ENCODE data around the gene PDP2. TPM values are rescaled to one million over a fixed set of nuclear protein-coding genes. Genes with fewer than 3 reads are reported as not detected.

Gene PDP2, protein sequence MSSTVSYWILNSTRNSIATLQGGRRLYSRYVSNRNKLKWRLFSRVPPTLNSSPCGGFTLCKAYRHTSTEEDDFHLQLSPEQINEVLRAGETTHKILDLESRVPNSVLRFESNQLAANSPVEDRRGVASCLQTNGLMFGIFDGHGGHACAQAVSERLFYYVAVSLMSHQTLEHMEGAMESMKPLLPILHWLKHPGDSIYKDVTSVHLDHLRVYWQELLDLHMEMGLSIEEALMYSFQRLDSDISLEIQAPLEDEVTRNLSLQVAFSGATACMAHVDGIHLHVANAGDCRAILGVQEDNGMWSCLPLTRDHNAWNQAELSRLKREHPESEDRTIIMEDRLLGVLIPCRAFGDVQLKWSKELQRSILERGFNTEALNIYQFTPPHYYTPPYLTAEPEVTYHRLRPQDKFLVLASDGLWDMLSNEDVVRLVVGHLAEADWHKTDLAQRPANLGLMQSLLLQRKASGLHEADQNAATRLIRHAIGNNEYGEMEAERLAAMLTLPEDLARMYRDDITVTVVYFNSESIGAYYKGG
- 12.4 and 15.5 TPM in 2 replicates for total RNA-seq

DNA sequence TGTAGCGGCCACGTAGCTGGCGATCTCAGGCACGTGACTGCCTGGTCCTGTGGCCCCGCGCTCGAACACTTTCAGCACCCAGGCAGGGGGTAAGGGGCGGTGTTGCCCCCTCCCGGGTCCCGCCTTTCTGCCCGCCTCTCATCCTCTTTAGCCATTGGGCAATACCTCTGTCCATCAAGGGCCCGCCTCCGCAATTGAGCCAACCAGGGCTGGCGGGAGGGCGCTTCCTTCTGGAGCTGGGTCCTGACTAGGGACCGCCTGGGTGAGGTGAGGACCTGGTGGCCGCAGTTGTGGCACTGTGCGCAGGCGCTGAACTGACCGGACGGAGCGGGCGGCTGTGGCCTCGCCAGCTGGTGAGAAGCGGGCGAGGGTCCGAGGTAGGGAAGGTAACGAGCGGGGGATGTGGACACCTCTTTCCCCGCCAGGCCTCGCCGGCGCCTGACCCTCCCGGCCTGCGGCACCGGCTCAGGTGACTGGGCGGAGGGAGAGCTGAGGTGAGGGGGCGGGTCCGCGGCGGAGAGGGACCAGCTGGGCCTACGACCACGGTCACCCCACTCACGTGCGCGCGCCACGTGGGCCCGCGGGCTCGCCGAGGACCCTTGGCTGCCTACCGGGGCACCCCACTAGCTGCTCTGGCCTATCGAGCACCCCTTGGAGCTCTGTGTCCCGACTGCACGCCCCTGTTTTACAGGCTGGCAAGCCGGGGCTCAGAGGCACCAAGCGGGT is at the start of gene PDP2:
TSS of gene PDP2 (plus strand) at position 228 of the 726 bp plus-strand sequence. CDS start 3,770 bp downstream, outside the sequence.
- DNase-seq = peak; percentile 95

- DNase-seq = no peak
Measured at GRCh38 chr16:66832190-66832589, 48.1 kb upstream of the PDP2 start.

- DNase-seq = no peak
Measured at GRCh38 chr16:66832661-66833305, 47.5 kb upstream of the PDP2 start.

- DNase-seq = no peak
Measured at GRCh38 chr16:66834746-66835145, 45.6 kb upstream of the PDP2 start.

GRCh38 chr16:66840883-66841282 is 39.4 kb upstream of the PDP2 start:
- no peak for DNase-seq

DNA sequence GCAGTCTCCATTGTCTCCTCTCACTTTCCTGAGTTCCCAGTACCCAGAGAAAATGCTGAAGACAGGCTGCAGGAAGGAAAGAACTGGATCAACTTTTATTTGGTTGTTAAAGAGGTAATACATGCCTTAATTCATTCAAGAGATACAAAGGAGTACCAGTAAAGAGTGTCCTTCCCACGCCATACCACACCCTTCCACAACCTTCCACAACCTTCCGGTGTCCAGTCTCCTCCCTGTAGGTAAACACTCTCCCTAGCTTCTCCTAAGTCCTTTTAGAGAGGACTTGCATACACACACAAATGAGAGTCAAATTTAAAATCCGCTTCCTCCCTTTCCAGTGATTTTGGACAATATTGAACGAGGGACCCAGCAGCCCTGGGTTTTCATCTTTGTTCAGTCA is 38.9 kb upstream of the PDP2 start:
- no peak for DNase-seq

- no peak for DNase-seq
Measured at GRCh38 chr16:66842765-66843164, 37.5 kb upstream of the PDP2 start.

GRCh38 chr16:66843191-66843590 is 37.1 kb upstream of the PDP2 start:
- no peak for DNase-seq

- DNase-seq = no peak
Measured at GRCh38 chr16:66844009-66844341, 36.3 kb upstream of the PDP2 start.

DNA sequence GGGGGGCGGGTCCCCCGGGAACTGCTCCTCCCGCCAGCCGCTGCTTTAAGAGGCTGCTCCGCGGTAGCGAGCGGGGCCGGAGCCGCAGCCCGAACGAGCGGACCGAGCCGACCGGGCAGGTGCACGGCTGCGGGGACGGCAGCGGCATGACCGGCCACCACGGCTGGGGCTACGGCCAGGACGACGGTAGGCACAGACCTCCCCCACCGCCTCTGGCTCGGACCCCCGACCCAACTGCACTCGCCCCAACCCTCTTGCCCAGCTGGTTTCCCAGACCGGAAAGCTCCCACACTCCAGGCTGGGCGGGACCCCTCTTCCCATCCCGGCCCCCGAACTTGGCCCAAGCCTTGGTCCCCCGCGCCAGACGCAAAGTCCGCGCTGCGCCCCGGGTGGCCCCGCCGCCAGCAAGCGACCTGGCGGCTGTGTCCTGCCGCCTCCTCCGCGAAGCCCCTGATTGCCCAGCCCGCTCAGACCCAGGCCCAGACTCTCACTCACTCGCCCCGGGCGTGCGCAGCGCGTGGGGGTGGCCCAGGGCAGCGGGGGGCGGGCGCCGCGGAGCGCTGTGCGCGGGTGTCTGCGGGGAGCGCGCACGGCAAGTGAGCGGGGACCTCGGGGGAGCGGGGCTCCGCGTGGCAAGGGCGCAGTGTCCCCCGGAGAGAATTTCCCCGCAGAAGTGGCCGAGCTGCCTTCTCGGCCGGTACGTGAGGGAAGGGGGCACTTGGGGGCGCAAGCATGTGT is 35.8 kb upstream of the PDP2 start, which contains the start of gene CA7:
TSS of gene CA7 (plus strand) at position 73 of the 738 bp plus-strand sequence. CDS start at position 147, 74 bp downstream.
- DNase-seq = no peak

GRCh38 chr16:66845080-66845410 is 35.3 kb upstream of the PDP2 start:
- DNase-seq = no peak

- DNase-seq = no peak
Measured at GRCh38 chr16:66845791-66846221, 34.5 kb upstream of the PDP2 start.

- no peak for DNase-seq
Measured at GRCh38 chr16:66846266-66846665, 34.0 kb upstream of the PDP2 start.

- DNase-seq = no peak
Measured at GRCh38 chr16:66846831-66847230, 33.5 kb upstream of the PDP2 start.

GRCh38 chr16:66847533-66848067 is 32.7 kb upstream of the PDP2 start:
- no peak for DNase-seq

GRCh38 chr16:66848172-66848571 is 32.1 kb upstream of the PDP2 start:
- no peak for DNase-seq

DNA sequence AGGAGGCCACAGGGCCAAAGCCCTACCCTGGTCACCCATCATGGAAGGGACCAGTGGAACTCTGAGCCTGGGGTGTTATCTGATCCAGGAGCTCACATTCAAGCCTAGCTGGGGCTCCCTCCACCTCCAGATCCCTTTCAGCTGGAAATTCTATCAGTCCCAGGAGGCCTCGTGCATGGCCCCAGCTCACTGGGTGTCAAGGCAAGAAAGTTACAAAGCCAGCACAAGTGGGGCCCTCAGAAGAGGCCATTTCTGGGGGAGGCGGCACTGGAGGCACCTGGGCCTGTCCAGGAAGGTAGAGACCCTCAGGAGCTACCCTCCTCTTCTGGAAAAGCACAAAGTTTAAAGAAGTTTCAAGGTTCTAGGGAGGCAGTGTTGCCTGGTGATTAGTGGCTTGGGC is 31.3 kb upstream of the PDP2 start:
- no peak for DNase-seq

DNA sequence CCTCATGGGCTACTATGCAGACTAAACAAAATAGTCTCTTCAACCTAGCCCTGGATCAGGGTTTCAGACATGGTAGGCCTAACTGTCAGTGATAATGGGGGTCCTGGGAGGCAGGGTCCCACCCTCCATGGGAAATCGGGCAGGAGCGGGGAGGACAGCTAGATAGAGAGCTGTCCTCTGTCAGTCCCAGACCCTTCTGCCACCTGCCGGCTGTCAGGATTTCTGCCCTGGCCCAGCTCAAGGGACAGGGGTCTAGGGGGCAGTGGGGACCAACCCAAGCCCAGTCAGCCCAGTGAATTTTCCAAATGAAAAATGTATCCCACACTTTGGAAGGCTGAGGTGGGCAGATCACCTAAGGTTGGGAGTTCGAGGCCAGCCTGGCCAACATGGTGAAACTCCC is 30.8 kb upstream of the PDP2 start:
- no peak for DNase-seq

GRCh38 chr16:66850115-66850815 is 30.1 kb upstream of the PDP2 start:
- no peak for DNase-seq

- no peak for DNase-seq
Measured at GRCh38 chr16:66851166-66851964, 28.9 kb upstream of the PDP2 start.
